Neuronal stem cell (in vitro differentiated cells): ENCODE measurements around the gene PLEKHM1.
"Not testable (repeated sequence)": the region's sequence is repeated elsewhere in the genome, so short reads cannot be mapped to it uniquely, and the experiment has no call there.

Experiments
- DNase-seq: peaks from one replicate; pipeline ENCODE4 v3.0.0-alpha.2; 2013; ENCODE audit warnings: low spot score
- H2AFZ ChIP-seq: one replicate; pipeline ENCODE4 v1.6.1; 2013; ENCODE audit warnings: mild to moderate bottlenecking, low read length, inconsistent platforms
- H2AK5ac ChIP-seq: 2 replicates; pipeline ENCODE4 v1.6.1; 2013; ENCODE audit warnings: low read depth, mild to moderate bottlenecking, inconsistent platforms, low read length, moderate library complexity, mixed read lengths
- H2BK120ac ChIP-seq: 2 replicates; pipeline ENCODE4 v1.6.1; 2013; ENCODE audit warnings: low read depth, mild to moderate bottlenecking, inconsistent platforms, low read length, moderate library complexity, mixed read lengths
- H2BK12ac ChIP-seq: one replicate; pipeline ENCODE4 v1.6.1; 2013; ENCODE audit warnings: low read length, inconsistent platforms
- H2BK15ac ChIP-seq: 2 replicates; pipeline ENCODE4 v1.6.1; 2013; ENCODE audit warnings: mild to moderate bottlenecking, low read length, inconsistent platforms, mixed read lengths
- H2BK5ac ChIP-seq: one replicate; pipeline ENCODE4 v1.6.1; 2013; ENCODE audit warnings: inconsistent platforms, mild to moderate bottlenecking, low read length, moderate library complexity
- H3K14ac ChIP-seq: one replicate; pipeline ENCODE4 v1.6.1; 2013; ENCODE audit warnings: low read length, inconsistent platforms
- H3K18ac ChIP-seq: 2 replicates; pipeline ENCODE4 v1.6.1; 2013; ENCODE audit warnings: low read length, inconsistent platforms
- H3K23ac ChIP-seq: 2 replicates; pipeline ENCODE4 v1.6.1; 2013; ENCODE audit warnings: low read depth, mild to moderate bottlenecking, mixed read lengths, low read length, inconsistent platforms; ENCODE audit not compliant: poor library complexity
- H3K27ac ChIP-seq: replicated peaks from 3 replicates; pipeline ENCODE4 v1.5.1; 2013; ENCODE audit warnings: low read length, inconsistent platforms
- H3K27me3 ChIP-seq, 3 experiments: 2 replicates each; pipeline ENCODE4 v1.6.1; 2013; ENCODE audit warnings: low read length in 3 of 3, mild to moderate bottlenecking in 2 of 3, inconsistent platforms in 1 of 3, low read depth in 1 of 3, mixed read lengths in 1 of 3, moderate library complexity in 1 of 3; ENCODE audit not compliant: control insufficient read depth in 3 of 3, insufficient read depth in 3 of 3
- H3K36me3 ChIP-seq, 2 donors: replicated peaks in 1 of 2; 2 replicates each; pipeline ENCODE4 v1.6.1; 2013; ENCODE audit warnings: low read length in 2 of 2; ENCODE audit not compliant: control insufficient read depth in 2 of 2, insufficient read depth in 2 of 2
- H3K4ac ChIP-seq: 2 replicates; pipeline ENCODE4 v1.6.1; 2013; ENCODE audit warnings: inconsistent platforms, mild to moderate bottlenecking, low read length, moderate library complexity
- H3K4me1 ChIP-seq, 2 donors: 1 replicate in 1 of 2; 2 replicates in 1 of 2; pipeline ENCODE4 v1.6.1; 2013; ENCODE audit warnings: low read length in 2 of 2, low read depth in 1 of 2; ENCODE audit not compliant: control insufficient read depth in 2 of 2, insufficient read depth in 1 of 2
- H3K4me2 ChIP-seq: one replicate; pipeline ENCODE4 v1.6.1; 2013; ENCODE audit warnings: mild to moderate bottlenecking, low read length, inconsistent platforms; ENCODE audit not compliant: insufficient read depth, poor library complexity, severe bottlenecking
- H3K4me3 ChIP-seq, 2 donors: 2 replicates each; pipeline ENCODE4 v1.5.1; 2013; ENCODE audit warnings: low read length in 2 of 2, mild to moderate bottlenecking in 2 of 2, inconsistent platforms in 1 of 2, moderate library complexity in 1 of 2
- H3K79me1 ChIP-seq: one replicate; pipeline ENCODE4 v1.6.1; 2013; ENCODE audit warnings: low read depth, mild to moderate bottlenecking, inconsistent platforms, low read length, moderate library complexity
- H3K9ac ChIP-seq: one replicate; pipeline ENCODE4 v1.6.1; 2013; ENCODE audit warnings: mild to moderate bottlenecking, low read depth, low read length, inconsistent platforms; ENCODE audit not compliant: poor library complexity
- H3K9me3 ChIP-seq, 2 donors: replicated peaks in 1 of 2; 2 replicates each; pipeline versions ENCODE3 to v1.6.1; 2013; ENCODE audit warnings: low read length in 2 of 2, mild to moderate bottlenecking in 2 of 2, inconsistent platforms in 1 of 2, low read depth in 1 of 2, mixed read lengths in 1 of 2, moderate library complexity in 1 of 2; ENCODE audit not compliant: control insufficient read depth in 2 of 2, insufficient read depth in 1 of 2
- H4K8ac ChIP-seq: one replicate; pipeline ENCODE4 v1.6.1; 2013; ENCODE audit warnings: low read depth, mild to moderate bottlenecking, inconsistent platforms, low read length, moderate library complexity
- H4K91ac ChIP-seq: one replicate; pipeline ENCODE4 v1.6.1; 2013; ENCODE audit warnings: low read length, low read depth, mild to moderate bottlenecking, inconsistent platforms; ENCODE audit not compliant: poor library complexity
- WGBS, 2 donors: extraction: QIAGEN DNeasy Blood & Tissue Kit; methylation state at CpG; one replicate each; pipeline ENCODE4 v1.1.7; 2013; ENCODE audit warnings: missing lambda C conversion rate in 2 of 2, mixed read lengths in 1 of 2; ENCODE audit not compliant: insufficient read length in 2 of 2, insufficient replicate concordance in 1 of 2; ENCODE audit errors: extremely low coverage in 2 of 2; 5-methylcytosine and 5-hydroxymethylcytosine counted together

Gene PLEKHM1

GRCh38 chr17:45448066-45448465 is 42.5 kb downstream of the PLEKHM1 start:
- H3K4me2 ChIP-seq, H3K23ac ChIP-seq, H3K4me3 ChIP-seq, H2AK5ac ChIP-seq, H3K27ac ChIP-seq, H2AFZ ChIP-seq, DNase-seq, H3K14ac ChIP-seq, H3K18ac ChIP-seq, H2BK120ac ChIP-seq, H2BK15ac ChIP-seq, H3K4me1 ChIP-seq, H2BK12ac ChIP-seq, H3K4ac ChIP-seq, H3K36me3 ChIP-seq, H3K79me1 ChIP-seq, H3K9ac ChIP-seq, H3K27me3 ChIP-seq, H2BK5ac ChIP-seq, H3K9me3 ChIP-seq, H4K8ac ChIP-seq, H4K91ac ChIP-seq: not testable (repeated sequence)
- no CpG with 5 or more reads among the region's 7 CpGs for WGBS, 2 donors

DNA sequence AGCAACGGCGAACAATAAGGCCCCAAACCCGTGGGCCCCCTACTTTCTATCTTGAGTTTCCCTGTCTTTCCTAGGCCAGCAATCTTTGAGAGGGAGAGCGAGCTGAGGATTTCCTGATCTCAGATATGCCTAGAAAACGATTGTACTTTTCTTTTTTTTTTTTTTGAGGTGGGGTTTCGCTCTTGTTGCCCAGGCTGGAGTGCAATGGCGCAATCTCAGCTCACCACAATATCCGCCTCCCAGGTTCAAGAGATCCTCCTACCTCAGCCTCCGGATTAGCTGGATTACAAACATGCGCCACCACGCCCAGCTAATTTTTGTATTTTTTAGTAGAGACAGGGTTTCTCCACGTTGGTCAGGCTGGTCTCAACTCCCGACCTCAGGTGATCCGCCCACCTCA is 42.9 kb downstream of the PLEKHM1 start:
- not testable (repeated sequence) for H3K9ac ChIP-seq, H4K91ac ChIP-seq, DNase-seq, H3K23ac ChIP-seq, H3K27me3 ChIP-seq, H3K14ac ChIP-seq, H4K8ac ChIP-seq, H3K27ac ChIP-seq, H3K4me1 ChIP-seq, H2BK5ac ChIP-seq, H2BK15ac ChIP-seq, H3K4me2 ChIP-seq, H3K79me1 ChIP-seq, H3K9me3 ChIP-seq, H2AK5ac ChIP-seq, H3K4ac ChIP-seq, H2BK12ac ChIP-seq, H3K4me3 ChIP-seq, H3K18ac ChIP-seq, H2BK120ac ChIP-seq, H2AFZ ChIP-seq, H3K36me3 ChIP-seq
- WGBS, 2 donors: no CpG with 5 or more reads among the region's 14 CpGs

- H3K9me3 ChIP-seq, H2BK5ac ChIP-seq, H3K27ac ChIP-seq, H3K36me3 ChIP-seq, H3K18ac ChIP-seq, H2AK5ac ChIP-seq, H3K79me1 ChIP-seq, H2BK15ac ChIP-seq, H4K91ac ChIP-seq, H3K4me2 ChIP-seq, H3K14ac ChIP-seq, H3K9ac ChIP-seq, H3K4me3 ChIP-seq, DNase-seq, H2AFZ ChIP-seq, H4K8ac ChIP-seq, H3K4me1 ChIP-seq, H3K23ac ChIP-seq, H2BK120ac ChIP-seq, H3K4ac ChIP-seq, H3K27me3 ChIP-seq, H2BK12ac ChIP-seq: not testable (repeated sequence)
- WGBS, 2 donors: no CpG with 5 or more reads among the region's 8 CpGs
Measured at GRCh38 chr17:45446872-45447625, 43.5 kb downstream of the PLEKHM1 start.

GRCh38 chr17:45445901-45446743 is 44.4 kb downstream of the PLEKHM1 start:
- H2BK12ac ChIP-seq, H2AK5ac ChIP-seq, H3K9me3 ChIP-seq, H3K79me1 ChIP-seq, H3K4me2 ChIP-seq, H2BK120ac ChIP-seq, DNase-seq, H2BK5ac ChIP-seq, H3K18ac ChIP-seq, H4K8ac ChIP-seq, H2AFZ ChIP-seq, H3K4me3 ChIP-seq, H3K36me3 ChIP-seq, H3K14ac ChIP-seq, H2BK15ac ChIP-seq, H3K27ac ChIP-seq, H3K23ac ChIP-seq, H3K4ac ChIP-seq, H4K91ac ChIP-seq, H3K9ac ChIP-seq, H3K4me1 ChIP-seq, H3K27me3 ChIP-seq: not testable (repeated sequence)
- WGBS, 2 donors: no CpG with 5 or more reads among the region's 16 CpGs
